Rectal smooth muscle tissue (tissue), 1 donor: ENCODE measurements around the gene PRTFDC1.

ENCODE experiments used
- H3K27ac ChIP-seq: one replicate; pipeline ENCODE4 v1.7.0; 2013; ENCODE audit warnings: low read depth, low read length, inconsistent platforms
- H3K27me3 ChIP-seq: one replicate; pipeline ENCODE4 v1.7.0; 2013; ENCODE audit warnings: low read length; ENCODE audit not compliant: control insufficient read depth, insufficient read depth
- H3K36me3 ChIP-seq: one replicate; pipeline ENCODE4 v1.7.0; 2013; ENCODE audit warnings: low read length; ENCODE audit not compliant: control insufficient read depth, insufficient read depth
- H3K4me1 ChIP-seq: one replicate; pipeline ENCODE4 v1.7.0; 2013; ENCODE audit warnings: low read length; ENCODE audit not compliant: control insufficient read depth, insufficient read depth
- H3K4me3 ChIP-seq: one replicate; pipeline ENCODE4 v1.7.0; 2013; ENCODE audit warnings: low read length
- H3K9ac ChIP-seq: one replicate; pipeline ENCODE4 v1.7.0; 2013; ENCODE audit warnings: low read length

Gene PRTFDC1

DNA sequence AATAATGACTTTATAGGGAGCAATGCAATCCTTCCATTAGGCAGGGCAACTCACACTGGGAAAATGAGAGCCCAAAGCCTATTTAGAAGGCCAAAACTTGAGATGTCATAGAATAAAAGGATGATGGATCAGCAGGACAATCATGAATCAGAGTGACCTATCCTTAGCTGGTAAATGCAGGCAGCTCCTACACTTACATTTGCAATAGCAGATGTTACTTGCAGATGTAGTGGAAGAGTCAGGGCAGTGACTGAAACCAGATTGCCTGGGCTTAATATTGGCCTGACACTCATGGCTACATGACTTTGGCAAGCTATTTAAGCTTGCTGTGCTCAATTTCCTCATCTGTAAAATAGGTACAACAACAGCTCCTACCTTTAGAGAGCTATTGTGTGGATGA is 98.7 kb downstream of the PRTFDC1 start:
- Histone ChIP-seq H3K4me1 (no peaks in the 10 kb centered on the region), H3K27ac (no peak overlapping the region), H3K27me3 (no peaks in the 10 kb centered on the region), H3K4me3 (no peak overlapping the region), H3K9ac (no peak overlapping the region), H3K36me3 (no peaks in the 10 kb centered on the region)

DNA sequence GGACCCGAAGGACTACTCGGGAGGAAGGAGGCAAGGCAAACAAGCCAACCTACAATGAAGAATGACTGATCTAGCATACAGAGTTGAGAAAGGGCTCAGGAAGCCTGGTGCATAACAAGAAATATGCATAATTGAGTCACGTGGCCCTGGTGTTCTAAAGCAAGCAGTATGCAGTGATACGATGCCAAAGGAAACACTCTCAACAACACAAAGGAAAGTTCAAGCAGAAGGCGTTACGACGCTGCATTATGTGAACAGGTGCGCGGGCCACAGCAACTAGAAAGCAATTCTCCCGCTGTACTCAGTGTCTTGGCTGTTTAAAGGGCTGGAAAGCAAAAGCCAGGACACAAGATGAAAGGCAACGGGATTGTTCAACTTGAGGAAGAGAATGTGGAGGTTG is 100.8 kb downstream of the PRTFDC1 start:
- Histone ChIP-seq H3K9ac (no peak overlapping the region), H3K27ac (no peak overlapping the region), H3K4me3 (no peak overlapping the region), H3K36me3 (no peaks in the 10 kb centered on the region), H3K27me3 (no peaks in the 10 kb centered on the region), H3K4me1 (no peaks in the 10 kb centered on the region)

DNA sequence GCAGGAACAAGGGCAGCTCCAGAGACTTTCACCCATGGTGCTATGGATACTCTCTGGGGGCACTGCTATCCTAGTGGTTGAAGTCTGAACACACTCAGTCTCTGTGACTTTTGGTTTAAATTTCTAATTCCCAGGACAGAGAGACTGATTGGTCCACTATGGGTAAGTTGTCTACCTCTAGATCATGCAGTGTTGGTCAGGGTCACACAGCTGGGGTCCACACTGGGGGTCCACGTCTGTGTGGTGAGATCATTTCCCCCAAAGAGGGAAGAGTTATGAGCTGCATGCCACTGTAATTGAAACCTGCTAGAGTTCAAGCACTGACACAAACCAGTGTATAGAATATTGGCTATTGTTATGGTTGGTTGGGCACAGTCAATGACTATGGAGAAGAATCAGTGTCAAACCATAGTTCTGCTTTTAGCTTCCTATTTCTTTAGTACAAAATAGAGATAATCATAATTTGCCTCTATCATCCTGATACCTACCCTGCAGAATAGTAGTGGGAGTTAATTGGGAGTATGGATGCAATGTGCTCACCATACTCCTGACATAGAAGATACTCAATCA is 101.6 kb downstream of the PRTFDC1 start:
- H3K4me3 ChIP-seq = no peak overlapping the region

DNA sequence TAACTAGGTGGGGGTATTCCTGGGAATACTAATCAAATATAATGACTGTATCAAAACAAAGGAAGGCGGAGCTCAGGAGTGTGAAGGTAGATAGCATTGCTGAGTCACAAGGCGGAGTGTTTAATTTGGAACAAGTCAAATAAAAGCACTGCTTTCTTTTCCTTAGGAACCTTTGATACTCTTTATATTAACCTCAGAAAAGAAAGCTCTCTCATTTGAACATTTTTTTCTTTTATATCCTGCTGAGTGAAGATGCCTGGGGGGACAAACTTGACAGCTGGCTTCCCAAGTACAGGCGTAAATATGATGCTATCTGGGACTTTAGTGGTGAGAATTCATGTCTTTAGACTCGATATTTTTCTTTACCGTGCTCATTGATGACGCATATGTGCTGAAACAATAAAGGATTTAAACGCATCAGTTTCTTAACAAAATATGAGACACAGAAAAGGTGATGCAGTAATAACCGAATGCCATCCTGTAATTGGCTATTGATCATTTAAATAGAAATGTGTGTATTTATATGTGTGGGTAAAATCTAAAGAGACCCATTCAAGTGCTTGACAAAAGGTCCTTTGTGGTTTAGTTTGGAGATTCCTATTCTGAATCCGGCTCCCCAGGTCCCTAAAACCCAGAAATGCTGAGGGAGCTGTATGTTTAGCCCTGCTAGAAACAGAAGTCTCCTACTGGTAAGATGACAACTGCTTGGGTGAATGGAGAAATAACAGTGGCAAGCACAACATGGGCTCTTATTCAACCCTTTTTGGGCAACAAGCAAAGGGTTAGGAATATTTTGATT is 102.7 kb downstream of the PRTFDC1 start:
- H3K4me3 ChIP-seq = no peak overlapping the region
- H3K27ac ChIP-seq = no peak overlapping the region
- H3K36me3 ChIP-seq = no peaks in the 10 kb centered on the region
- no peak overlapping the region for H3K9ac ChIP-seq
- H3K4me1 ChIP-seq = no peaks in the 10 kb centered on the region
- no peaks in the 10 kb centered on the region for H3K27me3 ChIP-seq

More for the DNA sequence above, 101.6 kb downstream of the PRTFDC1 start:
- no peaks in the 10 kb centered on the region for H3K27me3 ChIP-seq
- no peaks in the 10 kb centered on the region for H3K4me1 ChIP-seq
- no peaks in the 10 kb centered on the region for H3K36me3 ChIP-seq
- H3K9ac ChIP-seq = no peak overlapping the region
- H3K27ac ChIP-seq = no peak overlapping the region

DNA sequence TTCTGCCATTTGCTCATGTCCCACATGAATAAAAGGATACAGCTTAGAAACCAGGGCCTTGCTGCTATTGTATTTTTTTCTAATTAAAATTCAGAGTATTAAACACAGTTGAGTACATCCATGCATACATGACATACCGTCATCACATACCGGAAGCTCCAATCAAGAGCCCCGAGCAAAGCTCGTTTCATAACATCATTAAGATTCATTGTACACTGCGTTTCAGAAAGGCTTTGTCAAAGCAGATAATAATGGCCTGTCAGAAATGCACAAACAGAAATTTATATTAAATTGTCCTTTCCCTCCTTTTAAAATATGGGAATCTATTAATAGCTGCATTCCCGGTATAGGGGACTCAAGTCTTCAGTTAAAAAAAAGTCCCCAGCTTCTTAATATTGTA is 103.4 kb downstream of the PRTFDC1 start:
- H3K9ac ChIP-seq = no peak overlapping the region
- H3K27me3 ChIP-seq = no peaks in the 10 kb centered on the region
- H3K4me1 ChIP-seq = no peaks in the 10 kb centered on the region
- no peaks in the 10 kb centered on the region for H3K36me3 ChIP-seq
- no peak overlapping the region for H3K4me3 ChIP-seq
- H3K27ac ChIP-seq = no peak overlapping the region

DNA sequence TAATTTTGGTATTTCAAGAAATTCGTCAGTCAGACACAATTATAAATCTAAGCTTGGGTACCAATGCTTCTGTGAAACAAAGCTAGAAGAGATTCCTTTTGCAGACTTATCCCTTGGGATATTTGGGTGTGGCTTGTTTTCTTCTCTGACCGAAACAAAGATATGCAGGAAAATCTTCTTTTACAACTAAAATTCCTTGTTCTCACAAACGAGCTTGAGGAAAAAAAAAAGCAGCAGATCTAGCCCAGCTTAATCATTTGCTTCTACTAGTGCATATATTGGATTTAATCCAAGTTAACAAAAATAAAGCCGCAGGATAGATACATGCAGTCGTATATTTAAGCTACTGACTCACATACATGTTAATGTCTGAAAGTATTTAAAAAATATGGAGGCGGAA is 104.2 kb downstream of the PRTFDC1 start:
- no peak overlapping the region for H3K4me3 ChIP-seq
- H3K9ac ChIP-seq = no peak overlapping the region
- H3K36me3 ChIP-seq = no peaks in the 10 kb centered on the region
- H3K4me1 ChIP-seq = no peaks in the 10 kb centered on the region
- no peaks in the 10 kb centered on the region for H3K27me3 ChIP-seq
- no peak overlapping the region for H3K27ac ChIP-seq

DNA sequence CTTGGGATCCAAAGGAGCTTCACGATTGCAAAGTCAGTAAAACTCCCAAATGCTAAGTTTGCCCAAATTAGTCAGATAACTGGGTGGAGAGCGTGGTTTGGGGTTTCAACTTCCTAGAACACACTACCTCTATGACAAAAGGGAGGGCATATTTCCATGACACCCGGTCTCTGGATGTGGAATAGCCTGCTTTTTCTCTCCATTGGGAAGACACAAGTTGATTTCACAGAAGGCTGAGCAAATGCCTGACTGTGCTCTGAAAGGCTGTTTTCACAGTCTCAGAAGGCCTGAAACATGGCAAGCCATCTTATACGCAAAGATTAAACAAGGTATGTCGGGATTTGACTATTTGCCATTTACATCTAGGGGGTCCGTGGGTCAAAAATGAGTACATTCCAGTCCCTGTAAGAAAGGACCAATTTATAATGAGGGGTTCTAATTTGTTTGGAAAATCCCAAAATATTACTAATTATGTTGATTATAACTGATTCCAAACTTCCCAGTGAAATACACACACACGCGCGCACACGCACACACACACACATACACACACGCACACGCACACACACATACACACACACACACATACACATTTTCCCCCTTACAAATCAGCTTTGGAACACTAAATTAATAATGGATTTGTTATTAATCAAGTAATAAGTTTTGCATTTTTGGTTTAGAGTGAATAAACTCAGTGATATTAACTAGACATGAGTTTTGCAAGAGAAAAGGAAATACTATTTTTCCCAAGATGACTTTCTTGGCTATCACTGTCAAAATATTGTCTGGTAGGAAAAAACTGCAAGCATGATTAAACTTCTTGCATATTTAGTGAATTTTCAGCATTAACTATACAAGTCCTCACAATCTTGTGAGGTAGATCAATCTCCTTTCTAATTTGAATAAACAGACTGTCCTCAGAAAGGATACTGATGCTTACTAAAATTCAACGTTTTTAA is 105.0 kb downstream of the PRTFDC1 start:
- no peak overlapping the region for H3K27ac ChIP-seq
- no peaks in the 10 kb centered on the region for H3K4me1 ChIP-seq
- H3K36me3 ChIP-seq = no peaks in the 10 kb centered on the region

DNA sequence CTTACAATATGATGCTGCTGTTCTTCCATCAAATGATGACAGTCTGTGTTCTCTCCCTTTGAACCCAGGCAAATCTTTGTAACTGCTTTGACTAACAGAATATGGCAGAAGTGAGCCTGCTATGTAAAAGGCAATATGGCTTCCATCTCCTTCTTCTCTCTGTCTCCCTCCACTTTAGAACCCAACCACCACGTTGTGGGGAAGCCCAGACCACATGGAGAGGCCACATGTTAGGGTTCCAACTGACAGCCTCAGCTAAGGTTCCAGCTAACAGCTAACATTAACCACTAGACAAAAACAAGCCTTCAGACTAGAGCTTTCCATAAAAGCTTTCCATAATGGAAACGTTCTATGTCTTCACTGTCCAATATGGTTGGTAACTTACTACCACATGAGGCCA is 107.7 kb downstream of the PRTFDC1 start:
- H3K36me3 ChIP-seq = no peaks in the 10 kb centered on the region

More for the DNA sequence above, 105.0 kb downstream of the PRTFDC1 start:
- no peaks in the 10 kb centered on the region for H3K27me3 ChIP-seq
- no peak overlapping the region for H3K4me3 ChIP-seq
- H3K9ac ChIP-seq = no peak overlapping the region

DNA sequence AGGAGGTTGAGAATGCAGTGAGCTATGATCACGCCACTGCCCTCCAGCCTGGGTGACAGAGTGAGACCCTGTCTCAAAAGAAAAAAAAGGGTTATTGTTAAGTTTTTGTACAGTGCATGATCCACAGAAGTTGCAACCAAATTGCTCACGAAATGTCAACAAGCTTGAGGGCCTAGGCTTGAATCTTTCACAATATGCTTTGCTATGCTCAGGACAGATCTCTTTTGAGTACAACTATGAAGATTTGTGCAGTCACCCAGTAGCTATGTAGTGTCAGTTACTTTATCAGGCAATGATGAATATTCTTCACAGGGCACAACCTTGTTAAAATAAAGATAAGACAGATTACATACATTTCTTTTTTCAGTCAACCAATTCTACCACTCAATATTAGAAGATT is 109.2 kb downstream of the PRTFDC1 start:
- Histone ChIP-seq H3K27ac (no peak overlapping the region), H3K36me3 (no peaks in the 10 kb centered on the region), H3K4me3 (no peak overlapping the region), H3K27me3 (no peaks in the 10 kb centered on the region), H3K9ac (no peak overlapping the region), H3K4me1 (no peaks in the 10 kb centered on the region)

More for the DNA sequence above, 107.7 kb downstream of the PRTFDC1 start:
- Histone ChIP-seq H3K27ac (no peak overlapping the region), H3K9ac (no peak overlapping the region), H3K27me3 (no peaks in the 10 kb centered on the region), H3K4me3 (no peak overlapping the region), H3K4me1 (no peaks in the 10 kb centered on the region)

DNA sequence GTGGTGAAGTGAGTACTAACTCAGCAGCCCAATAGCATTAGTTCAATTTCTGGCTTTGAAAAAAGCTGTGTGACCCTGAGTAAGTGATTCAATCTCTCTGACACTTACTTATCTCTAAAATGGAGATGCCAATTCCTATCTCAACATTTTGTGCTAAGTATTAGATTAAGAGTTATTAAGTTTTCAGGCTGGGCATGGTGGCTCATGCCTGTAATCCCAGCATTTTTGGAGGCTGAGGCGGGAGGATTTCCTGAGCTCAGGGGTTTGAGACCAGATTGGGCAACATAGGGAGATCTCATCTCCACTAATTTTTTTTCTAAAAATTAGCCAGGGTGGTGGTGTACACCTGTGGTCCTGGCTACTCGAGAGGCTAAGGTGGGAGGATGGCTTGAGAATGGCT is 109.5 kb downstream of the PRTFDC1 start:
- no peaks in the 10 kb centered on the region for H3K4me1 ChIP-seq
- no peak overlapping the region for H3K4me3 ChIP-seq
- H3K36me3 ChIP-seq = no peaks in the 10 kb centered on the region
- no peak overlapping the region for H3K9ac ChIP-seq
- H3K27ac ChIP-seq = no peak overlapping the region
- no peaks in the 10 kb centered on the region for H3K27me3 ChIP-seq

DNA sequence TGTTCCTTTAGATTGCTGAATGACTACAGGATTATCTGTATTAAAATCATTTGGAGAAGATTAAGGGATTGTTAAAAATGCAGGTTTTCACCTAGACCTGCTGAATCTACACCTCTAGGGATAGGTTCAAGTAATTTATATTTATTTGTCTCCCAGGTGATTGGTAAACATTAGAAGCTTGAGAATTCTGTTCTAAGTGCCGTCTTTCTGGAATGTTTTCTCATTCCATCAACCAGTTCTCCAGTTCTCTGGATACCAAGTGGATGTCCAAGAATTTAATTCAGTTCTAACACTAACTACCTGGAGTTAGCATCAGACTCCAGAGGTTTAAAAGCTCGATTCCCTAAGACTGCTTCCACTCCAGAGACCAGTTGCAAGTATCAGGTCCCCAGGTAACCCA is 110.9 kb downstream of the PRTFDC1 start:
- Histone ChIP-seq H3K27ac (no peak overlapping the region), H3K4me3 (no peak overlapping the region), H3K9ac (no peak overlapping the region), H3K4me1 (no peaks in the 10 kb centered on the region), H3K36me3 (no peaks in the 10 kb centered on the region), H3K27me3 (no peaks in the 10 kb centered on the region)

DNA sequence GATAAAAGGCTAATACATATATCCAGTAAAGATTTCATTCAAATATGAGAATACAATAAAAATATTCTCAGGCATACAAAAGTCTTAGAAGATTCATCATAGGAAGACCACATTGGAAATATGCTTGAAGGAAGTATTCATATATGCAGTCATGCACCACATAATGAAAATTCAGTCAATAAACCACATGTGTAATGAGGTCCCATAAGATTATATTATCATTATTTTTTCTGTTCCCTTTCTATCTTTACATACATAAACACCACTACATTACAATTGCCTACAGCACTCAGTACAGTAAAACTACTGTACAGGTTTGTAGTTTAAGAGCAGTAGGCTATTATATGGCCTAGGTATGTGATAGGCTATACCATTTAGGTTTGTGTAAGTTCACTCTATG is 111.6 kb downstream of the PRTFDC1 start:
- H3K27me3 ChIP-seq = no peaks in the 10 kb centered on the region
- H3K27ac ChIP-seq = no peak overlapping the region

More for the DNA sequence above, 111.6 kb downstream of the PRTFDC1 start:
- Histone ChIP-seq H3K9ac (no peak overlapping the region), H3K36me3 (no peaks in the 10 kb centered on the region), H3K4me1 (no peaks in the 10 kb centered on the region), H3K4me3 (no peak overlapping the region)
